Retinal pigment epithelial cell (primary cell): ENCODE measurements around the gene MAPK1.
"Not testable (repeated sequence)": the region's sequence is repeated elsewhere in the genome, so short reads cannot be mapped to it uniquely, and the experiment has no call there.

Experiments used
- DNase-seq: peaks from one replicate; pipeline ENCODE4 v3.0.0-alpha.2; 2010; ENCODE audit warnings: low read depth
- H3K4me3 ChIP-seq: 2 replicates; pipeline ENCODE4 v1.5.1; 2011; ENCODE audit warnings: mild to moderate bottlenecking, low read length, control low read depth, moderate library complexity
- TF ChIP-seq, protein P1 (sequence below): conservative IDR thresholded peaks from 2 replicates; pipeline ENCODE4 v1.5.1; 2011; ENCODE audit warnings: low read depth, low read length, control low read depth, inconsistent platforms

MAPK1 gene

DNA sequence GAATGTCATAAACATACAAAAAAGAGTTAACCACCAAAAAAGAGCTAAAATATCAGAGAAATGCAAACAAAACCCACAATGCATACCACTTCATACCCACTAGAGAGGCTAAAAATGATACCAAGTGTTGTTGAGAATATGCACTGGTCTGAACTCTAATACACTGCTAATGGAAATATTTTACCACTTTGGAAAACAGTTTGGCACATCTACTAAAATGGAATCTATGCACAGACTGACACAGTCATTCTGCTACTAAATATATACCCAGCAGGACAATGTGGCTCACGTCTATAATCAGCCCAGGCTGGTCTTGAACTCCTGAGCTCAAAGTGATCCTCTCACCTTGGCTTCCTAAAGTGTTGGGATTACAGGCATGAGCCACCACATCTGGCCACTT, 18.0 kb downstream of the MAPK1 start:
- no peak overlapping the region for H3K4me3 ChIP-seq
- TF ChIP-seq, protein P1, sequence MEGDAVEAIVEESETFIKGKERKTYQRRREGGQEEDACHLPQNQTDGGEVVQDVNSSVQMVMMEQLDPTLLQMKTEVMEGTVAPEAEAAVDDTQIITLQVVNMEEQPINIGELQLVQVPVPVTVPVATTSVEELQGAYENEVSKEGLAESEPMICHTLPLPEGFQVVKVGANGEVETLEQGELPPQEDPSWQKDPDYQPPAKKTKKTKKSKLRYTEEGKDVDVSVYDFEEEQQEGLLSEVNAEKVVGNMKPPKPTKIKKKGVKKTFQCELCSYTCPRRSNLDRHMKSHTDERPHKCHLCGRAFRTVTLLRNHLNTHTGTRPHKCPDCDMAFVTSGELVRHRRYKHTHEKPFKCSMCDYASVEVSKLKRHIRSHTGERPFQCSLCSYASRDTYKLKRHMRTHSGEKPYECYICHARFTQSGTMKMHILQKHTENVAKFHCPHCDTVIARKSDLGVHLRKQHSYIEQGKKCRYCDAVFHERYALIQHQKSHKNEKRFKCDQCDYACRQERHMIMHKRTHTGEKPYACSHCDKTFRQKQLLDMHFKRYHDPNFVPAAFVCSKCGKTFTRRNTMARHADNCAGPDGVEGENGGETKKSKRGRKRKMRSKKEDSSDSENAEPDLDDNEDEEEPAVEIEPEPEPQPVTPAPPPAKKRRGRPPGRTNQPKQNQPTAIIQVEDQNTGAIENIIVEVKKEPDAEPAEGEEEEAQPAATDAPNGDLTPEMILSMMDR, result no peak
- no peak for DNase-seq

DNA sequence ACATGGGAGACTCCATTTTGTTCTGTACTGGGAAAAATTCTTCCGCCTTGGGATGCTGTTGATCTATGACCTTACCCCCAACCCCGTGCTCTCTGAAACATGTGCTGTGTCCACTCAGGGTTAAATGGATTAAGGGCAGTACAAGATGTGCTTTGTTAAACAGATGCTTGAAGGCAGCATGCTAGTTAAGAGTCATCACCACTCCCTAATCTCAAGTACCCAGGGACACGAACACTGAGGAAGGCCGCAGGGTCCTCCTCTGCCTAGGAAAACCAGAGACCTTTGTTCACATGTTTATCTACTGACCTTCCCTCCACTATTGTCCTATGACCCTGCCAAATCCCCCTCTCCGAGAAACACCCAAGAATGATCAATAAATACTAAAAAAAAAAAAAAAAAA, 19.4 kb downstream of the MAPK1 start:
- DNase-seq, H3K4me3 ChIP-seq: not testable (repeated sequence)

DNA sequence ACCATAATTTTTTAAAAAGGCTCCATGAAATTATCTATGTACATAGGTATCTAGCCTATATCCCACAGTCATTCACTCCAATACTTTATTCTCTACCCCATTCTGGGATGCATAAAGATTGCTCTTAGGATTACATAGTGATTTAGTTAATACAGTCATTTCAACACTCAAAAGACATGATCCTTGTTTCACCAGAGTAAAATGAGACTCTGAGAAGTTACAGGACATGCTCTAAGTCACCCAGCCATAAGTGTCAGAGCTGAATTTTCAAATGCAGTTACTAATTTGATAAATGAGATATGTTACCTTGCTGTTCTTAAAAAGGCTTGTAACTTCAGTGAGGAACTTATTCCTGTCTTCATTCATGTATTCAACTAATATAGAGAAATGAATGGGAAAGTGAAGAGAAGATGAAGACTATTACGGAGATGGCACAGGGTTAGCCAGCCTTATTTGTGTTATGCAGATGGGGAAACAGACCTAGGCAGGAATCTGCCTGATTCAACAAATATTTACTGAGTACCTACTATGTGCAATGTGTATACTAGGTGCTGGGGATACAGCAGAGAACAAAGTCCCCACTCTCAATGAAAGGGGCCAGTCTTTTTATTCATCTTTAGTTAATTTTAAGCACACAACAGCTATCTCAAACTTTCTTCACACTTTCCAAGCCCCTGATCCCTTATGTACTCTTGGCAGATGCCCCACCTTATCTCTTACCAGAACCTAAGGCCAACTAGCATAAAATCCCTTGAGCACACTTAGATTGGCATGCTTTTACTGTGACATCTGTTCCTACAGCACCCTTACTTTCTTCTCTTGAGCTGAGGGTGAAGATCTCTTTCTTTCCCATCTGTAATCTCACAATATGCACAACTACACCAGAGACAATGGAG, 21.6 kb downstream of the MAPK1 start:
- TF ChIP-seq, protein P1, result no peak
- H3K4me3 ChIP-seq, result no peak overlapping the region
- no peak for DNase-seq

DNA sequence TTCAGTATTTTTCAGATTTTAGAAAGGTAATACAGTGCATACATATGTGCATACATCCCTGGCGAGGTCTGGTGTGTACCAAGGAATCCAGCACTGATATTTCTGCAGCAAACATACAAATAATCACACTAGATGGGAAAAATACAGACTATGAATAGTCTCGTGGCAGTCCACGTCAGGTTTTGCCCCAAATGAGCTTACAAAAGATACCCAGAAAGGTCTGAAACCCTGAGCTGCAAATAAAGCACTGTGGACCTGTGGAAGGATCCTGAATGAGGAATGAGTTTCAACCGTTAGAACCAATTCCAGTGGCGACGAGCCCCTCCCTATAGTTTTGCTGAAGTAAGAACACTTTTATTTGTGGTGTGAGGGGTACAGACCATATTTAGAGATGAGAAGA, 24.5 kb downstream of the MAPK1 start:
- TF ChIP-seq, protein P1, result no peak
- DNase-seq, result no peak
- H3K4me3 ChIP-seq, result no peak overlapping the region

DNA sequence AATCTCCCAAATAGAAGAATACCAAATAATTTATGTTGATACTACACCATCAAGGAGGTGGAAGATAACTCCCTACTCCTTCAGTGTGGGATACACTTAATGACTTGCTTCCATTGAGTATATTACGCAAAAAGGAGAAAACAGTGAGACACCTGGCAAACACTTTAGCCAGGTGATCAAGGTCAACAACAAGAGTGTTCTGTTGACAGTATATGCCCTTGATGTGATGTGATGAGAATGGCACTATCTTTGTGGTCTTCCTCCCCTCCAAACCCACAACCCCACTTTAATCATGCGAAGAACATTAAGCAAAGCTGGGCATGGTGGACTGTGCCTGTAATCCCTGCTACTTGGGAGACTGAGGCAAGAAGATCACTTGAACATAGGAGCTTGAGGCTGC, 26.0 kb downstream of the MAPK1 start:
- TF ChIP-seq, protein P1, result no peak
- DNase-seq, result no peak
- no peak overlapping the region for H3K4me3 ChIP-seq

DNA sequence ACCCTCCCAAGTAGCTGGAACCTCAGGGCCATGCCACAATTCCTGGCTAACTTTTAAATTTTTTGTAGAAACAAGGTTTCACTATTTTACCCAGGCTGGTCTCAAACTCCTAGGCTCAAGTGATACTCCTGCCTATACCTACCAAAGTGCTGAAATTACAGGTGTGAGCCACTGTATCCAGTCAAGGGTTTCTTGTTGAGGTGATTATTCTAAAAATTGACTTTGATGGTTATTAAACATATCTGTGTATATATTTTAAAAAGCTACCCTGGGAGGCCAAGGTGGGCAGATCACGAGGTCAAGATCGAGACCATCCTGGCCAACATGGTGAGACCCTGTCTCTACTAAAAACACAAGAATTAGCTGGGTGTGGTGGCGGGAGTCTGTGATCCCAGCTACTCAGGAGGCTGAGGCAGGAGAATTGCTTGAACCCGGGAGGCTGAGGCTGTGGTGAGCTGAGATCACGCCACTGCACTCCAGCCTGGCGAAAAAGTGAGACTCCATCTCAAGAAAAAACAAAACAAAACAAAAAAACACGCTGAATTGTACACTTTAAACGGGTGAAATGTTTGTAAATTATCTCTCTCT, 27.1 kb downstream of the MAPK1 start:
- H3K4me3 ChIP-seq, result no peak overlapping the region
- DNase-seq, result no peak
- TF ChIP-seq, protein P1, result no peak

DNA sequence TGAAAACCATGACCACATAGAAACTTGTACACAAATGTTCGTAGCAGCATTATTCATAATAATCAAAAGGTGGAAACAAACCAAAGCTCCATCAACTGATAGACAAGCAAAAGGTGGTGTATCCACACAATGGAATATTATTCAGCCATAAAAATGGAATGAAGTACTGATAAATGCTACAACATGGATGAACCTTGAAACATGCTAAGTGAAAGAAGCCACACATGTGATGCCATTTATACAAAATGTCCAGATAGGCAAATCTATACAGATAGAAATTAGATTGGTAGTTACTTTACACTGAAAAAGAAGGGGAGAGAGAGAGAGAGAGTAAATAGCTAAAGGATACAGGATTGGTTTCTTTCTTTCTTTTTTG, 27.7 kb downstream of the MAPK1 start:
- H3K4me3 ChIP-seq, result no peak overlapping the region

DNA sequence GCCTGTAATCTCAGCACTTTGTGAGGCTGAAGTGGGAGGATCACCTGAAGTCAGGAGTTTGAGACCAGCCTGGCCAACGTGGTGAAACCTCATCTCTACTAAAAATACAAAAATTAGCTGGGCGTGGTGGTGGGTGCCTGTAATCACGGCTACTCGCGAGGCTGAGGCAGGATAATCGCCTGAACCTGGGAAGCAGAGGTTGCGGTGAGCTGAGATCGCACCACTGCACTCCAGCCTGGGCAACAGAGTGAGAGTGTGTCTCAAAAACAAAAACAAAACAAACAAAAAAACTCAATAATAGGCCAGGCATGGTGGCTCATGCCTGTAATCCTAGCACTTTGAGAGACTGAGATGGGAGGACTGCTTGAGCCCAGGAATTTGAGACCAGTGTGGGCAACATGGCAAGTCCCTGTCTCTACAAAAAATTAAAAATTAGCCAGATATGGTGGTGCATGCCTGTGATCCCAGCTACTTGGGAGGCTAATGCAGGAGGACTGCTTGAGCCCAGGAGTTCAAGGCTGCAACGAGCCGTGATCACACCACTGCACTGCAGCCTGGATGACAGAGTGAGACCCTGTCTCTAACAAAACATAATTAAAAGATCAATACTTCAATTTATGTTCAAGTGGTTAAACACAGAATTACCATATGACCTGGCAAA, 28.2 kb downstream of the MAPK1 start:
- DNase-seq, H3K4me3 ChIP-seq: not testable (repeated sequence)

More for the DNA sequence above, 27.7 kb downstream of the MAPK1 start:
- no peak for DNase-seq
- TF ChIP-seq, protein P1, result no peak
